Body of pancreas (tissue), 4 donors: ENCODE data around the gene TMEM225B. TPM values are rescaled to one million over a fixed set of nuclear protein-coding genes. Genes with fewer than 3 reads are reported as not detected.
"Not testable (repeated sequence)": the region's sequence is repeated elsewhere in the genome, so short reads cannot be mapped to it uniquely, and the experiment has no call there.

Experiments
- ATAC-seq: fragments of 150-250 bp; one replicate; pipeline ENCODE4 v1.9.1; 2016
- DNase-seq, 4 donors: peaks; one replicate each; pipeline ENCODE4 v3.0.0-alpha.2; 2019
- H3K27ac ChIP-seq, 4 donors: fragments of 200-600 bp; sonication (generic); 1 replicate in 3 of 4; 2 replicates in 1 of 4; pipeline versions ENCODE4 v1.5.1 to v1.6.1; 2016 to 2019; ENCODE audit warnings: mild to moderate bottlenecking in 1 of 4, mixed read lengths in 1 of 4, moderate library complexity in 1 of 4
- H3K27me3 ChIP-seq, 2 donors: fragments of 200-600 bp; sonication (generic); one replicate each; pipeline ENCODE4 v1.6.0; 2016; ENCODE audit warnings: mild to moderate bottlenecking in 1 of 2
- H3K36me3 ChIP-seq, 2 donors: fragments of 200-600 bp; sonication (generic); replicated peaks in 1 of 2; 2 replicates each; pipeline ENCODE4 v1.5.1; 2016; ENCODE audit warnings: low read depth in 2 of 2; ENCODE audit not compliant: insufficient read depth in 1 of 2
- H3K4me1 ChIP-seq: fragments of 200-600 bp; sonication (generic); one replicate; pipeline ENCODE4 v1.6.0; 2016
- H3K4me3 ChIP-seq, 2 donors: fragments of 200-600 bp; sonication (generic); 1 replicate in 1 of 2; 2 replicates in 1 of 2; pipeline ENCODE4 v1.5.1; 2016 to 2019
- H3K9me3 ChIP-seq, 3 donors: fragments of 200-600 bp; sonication (generic); 1 replicate in 2 of 3; 2 replicates in 1 of 3; pipeline ENCODE4 v1.5.1; 2016
- CTCF ChIP-seq, 7 experiments: fragments of 450-650 bp in 4 of 7; fragments of 200-600 bp in 3 of 7; sonication (generic) in 3 of 7; IDR thresholded peaks; one replicate each; pipeline ENCODE4 v1.5.1; 2016 to 2019; ENCODE audit warnings: antibody characterized with exemption in 7 of 7
- POLR2A ChIP-seq, 3 donors: fragments of 450-650 bp; IDR thresholded peaks; one replicate each; pipeline ENCODE4 v1.6.1; 2016; ENCODE audit warnings: antibody characterized with exemption in 3 of 3, mild to moderate bottlenecking in 2 of 3
- WGBS, 2 donors: methylation state at CpG; one replicate each; pipeline ENCODE4 v1.1.5; 2017; 5-methylcytosine and 5-hydroxymethylcytosine counted together
- intact Hi-C: fragments of 100-400 bp; cut with DNase I; formaldehyde crosslinking; loops from one replicate; pipeline ENCODE4 v1.15.1; 2023
- total RNA-seq, 2 donors: library from RNA; depleted of rRNA; stranded (reverse); fragments of >200 nt; gene quantifications; one replicate each; pipeline ENCODE4 v1.1.0, GENCODE V29; 2016

The TMEM225B gene
- total RNA-seq, 2 donors from 2014 or later = 0.52 TPM; not detected in 1

GRCh38 chr7:99648843-99649242, 50.8 kb downstream of the TMEM225B start:
- DNase-seq (no peak), ATAC-seq (no peak)
- TF ChIP-seq POLR2A (IDR thresholded peaks at IDR 0.05) (no peak), CTCF (IDR thresholded peaks at IDR 0.05) (no peak)
- intact Hi-C loops = no loop called here
- Histone ChIP-seq H3K4me3 (no peak overlapping the region), H3K36me3 (no peaks in the 10 kb centered on the region), H3K27me3 (no peaks in the 10 kb centered on the region), H3K4me1 (no peaks in the 10 kb centered on the region), H3K9me3 (no peaks in the 10 kb centered on the region), H3K27ac (no peak overlapping the region)
- WGBS, 2 donors = 88 to 100% methylated on average over 2 of the region's 2 CpGs

GRCh38 chr7:99651290-99651689, 53.2 kb downstream of the TMEM225B start:
- H3K4me3 ChIP-seq = no peak overlapping the region
- no peaks in the 10 kb centered on the region for H3K4me1 ChIP-seq
- H3K27ac ChIP-seq = no peak overlapping the region
- 90 to 94% methylated on average over 2 of the region's 2 CpGs for WGBS, 2 donors
- intact Hi-C loops = no loop called here
- TF ChIP-seq CTCF (IDR thresholded peaks at IDR 0.05) = no peak
- TF ChIP-seq POLR2A (IDR thresholded peaks at IDR 0.05) = peak in 1 of 3 donors; percentile 10
- DNase-seq = no peak
- ATAC-seq = no peak
- no peaks in the 10 kb centered on the region for H3K36me3 ChIP-seq
- H3K9me3 ChIP-seq = peaks cover 0 to 3% (median 0%) of the 10 kb centered on the region in 3 donors
- H3K27me3 ChIP-seq = no peaks in the 10 kb centered on the region

GRCh38 chr7:99652671-99653070, 54.6 kb downstream of the TMEM225B start:
- H3K9me3 ChIP-seq = peaks cover 0 to 6% (median 0%) of the 10 kb centered on the region in 3 donors
- H3K4me1 ChIP-seq = no peaks in the 10 kb centered on the region
- H3K4me3 ChIP-seq = no peak overlapping the region
- H3K27me3 ChIP-seq = no peaks in the 10 kb centered on the region
- H3K27ac ChIP-seq = no peak overlapping the region
- H3K36me3 ChIP-seq = no peaks in the 10 kb centered on the region
- intact Hi-C loops = no loop called here
- TF ChIP-seq CTCF (IDR thresholded peaks at IDR 0.05) = no peak
- peak in 1 of 3 donors; percentile 16 for TF ChIP-seq POLR2A (IDR thresholded peaks at IDR 0.05)
- 94 to 95% methylated on average over 2 of the region's 2 CpGs for WGBS, 2 donors
- ATAC-seq (no peak), DNase-seq (no peak)

GRCh38 chr7:99653269-99653668, 55.2 kb downstream of the TMEM225B start:
- ATAC-seq = peak; percentile 20

GRCh38 chr7:99653754-99654153, 55.7 kb downstream of the TMEM225B start:
- WGBS, 2 donors = 98% methylated on average over 3 of the region's 3 CpGs
- ATAC-seq = peak; percentile 59

More at GRCh38 chr7:99653269-99653668, 55.2 kb downstream of the TMEM225B start:
- H3K4me1 ChIP-seq, DNase-seq, H3K36me3 ChIP-seq, H3K27ac ChIP-seq, H3K4me3 ChIP-seq, H3K27me3 ChIP-seq, intact Hi-C loops, H3K9me3 ChIP-seq: not testable (repeated sequence)
- WGBS, 2 donors = 96 to 97% methylated on average over 4 of the region's 4 CpGs

GRCh38 chr7:99654626-99655025, 56.6 kb downstream of the TMEM225B start:
- WGBS, 2 donors = 91 to 96% methylated on average over 3 of the region's 3 CpGs
- ATAC-seq, H3K4me3 ChIP-seq, H3K27me3 ChIP-seq, DNase-seq, H3K4me1 ChIP-seq, H3K36me3 ChIP-seq, intact Hi-C loops, H3K27ac ChIP-seq: not testable (repeated sequence)
- H3K9me3 ChIP-seq = peaks cover 0 to 20% (median 0%) of the 10 kb centered on the region in 3 donors

More at GRCh38 chr7:99653754-99654153, 55.7 kb downstream of the TMEM225B start:
- Histone ChIP-seq H3K9me3 (peaks cover 0 to 11% (median 0%) of the 10 kb centered on the region in 3 donors), H3K27ac (no peak overlapping the region), H3K27me3 (no peaks in the 10 kb centered on the region), H3K4me1 (no peaks in the 10 kb centered on the region), H3K36me3 (no peaks in the 10 kb centered on the region), H3K4me3 (no peak overlapping the region)
- DNase-seq = no peak
- TF ChIP-seq CTCF (IDR thresholded peaks at IDR 0.05) = no peak
- TF ChIP-seq POLR2A (IDR thresholded peaks at IDR 0.05) = peak in 1 of 3 donors; percentile 33
- intact Hi-C loops = no loop called here

GRCh38 chr7:99657879-99658278, 59.8 kb downstream of the TMEM225B start:
- ATAC-seq, H3K27me3 ChIP-seq, intact Hi-C loops, H3K4me1 ChIP-seq, DNase-seq, H3K4me3 ChIP-seq, H3K27ac ChIP-seq: not testable (repeated sequence)
- 91 to 92% methylated on average over 5 of the region's 5 CpGs for WGBS, 2 donors
- peaks cover 0 to 23% (median 0%) of the 10 kb centered on the region in 3 donors for H3K9me3 ChIP-seq
- H3K36me3 ChIP-seq = peaks cover 22 to 26% of the 10 kb centered on the region in 2 donors
